HCT116 (cell line): ENCODE results near the gene AFDN. TPM values are rescaled to one million over a fixed set of nuclear protein-coding genes. Genes with fewer than 3 reads are reported as not detected.

Experiments used
- ATAC-seq: fragments of 200-7000 bp; cut with Tn5 transposase; 2 replicates; pipeline ENCODE4 v1.9.1; 2020; ENCODE audit warnings: mild to moderate bottlenecking, moderate library complexity
- BruUV-seq: library from RNA; stranded (reverse); fragments of 400-500 nt; replicated peaks from 2 replicates; lab custom pipeline; 2021; lab: Mats Ljungman, UMichigan
- CTCF ChIA-PET: fragments of 300-600 bp; sonication (Branson Sonifier 250); formaldehyde crosslinking; loops from one replicate; lab custom pipeline; 2021; ENCODE audit warnings: antibody characterized with exemption; lab: Charles Lee
- POLR2A ChIA-PET: fragments of 300-600, 350-600 bp; sonication (Branson Sonifier 250); formaldehyde crosslinking; loops from one replicate; lab custom pipeline; 2021; ENCODE audit warnings: antibody characterized with exemption; lab: Charles Lee
- RAD21 ChIA-PET, 2 experiments: fragments of 300-600 bp; sonication (Branson Sonifier 250); formaldehyde crosslinking; loops; one replicate each; lab custom pipeline; 2023; ENCODE audit warnings: low total read pairs in 2 of 2; ENCODE audit not compliant: uncharacterized antibody in 2 of 2, unreplicated experiment in 2 of 2, low non-redundant PET in 1 of 2; lab: Charles Lee
- DNase-seq: peaks from one replicate; pipeline ENCODE4 v3.0.0-alpha.2; 2010; ENCODE audit warnings: low read depth, low spot score
- H2AFZ ChIP-seq: fragments of 200-600 bp; shearing (Covaris generic), sonication (generic); 2 replicates; pipeline ENCODE4 v1.6.1; 2017; ENCODE audit warnings: low read depth, mixed run types, mixed read lengths, antibody characterized with exemption, low read length; ENCODE audit not compliant: poor library complexity, severe bottlenecking
- H3K27ac ChIP-seq: 2 replicates; pipeline ENCODE4 v1.5.1; 2012; ENCODE audit warnings: low read depth, low read length
- H3K27me3 ChIP-seq: fragments of 200-600 bp; sonication (generic); 2 replicates; pipeline ENCODE4 v1.6.1; 2016; ENCODE audit warnings: mixed run types, low read length, mixed read lengths; ENCODE audit not compliant: insufficient read depth
- H3K36me3 ChIP-seq, 2 experiments: fragments of 200-500 bp in 1 of 2; fragments of 200-600 bp in 1 of 2; sonication (Bioruptor generic) in 1 of 2; sonication (generic) in 1 of 2; 2 replicates each; pipeline versions ENCODE4 v1.5.1 to v1.6.1; 2014 to 2016; ENCODE audit warnings: low read length in 2 of 2, inconsistent platforms in 1 of 2, mixed read lengths in 1 of 2, mixed run types in 1 of 2; ENCODE audit not compliant: insufficient read depth in 2 of 2, control insufficient read depth in 1 of 2
- H3K4me1 ChIP-seq, 2 experiments: fragments of 200-600 bp in 1 of 2; sonication (generic) in 1 of 2; 2 replicates each; pipeline versions ENCODE4 v1.5.1 to v1.6.1; 2012 to 2017; ENCODE audit warnings: low read length in 2 of 2, inconsistent platforms in 1 of 2, mild to moderate bottlenecking in 1 of 2, mixed read lengths in 1 of 2, mixed run types in 1 of 2, moderate library complexity in 1 of 2; ENCODE audit not compliant: insufficient read depth in 2 of 2, control insufficient read depth in 1 of 2
- H3K4me2 ChIP-seq: fragments of 200-600 bp; sonication (generic); 2 replicates; pipeline ENCODE4 v1.6.1; 2017; ENCODE audit warnings: mixed run types, low read length, mixed read lengths
- H3K4me3 ChIP-seq, 2 experiments: fragments of 200-600 bp in 1 of 2; sonication (generic) in 1 of 2; replicated peaks in 1 of 2; 2 replicates each; pipeline ENCODE4 v1.5.1; 2011 to 2016; ENCODE audit warnings: low read length in 2 of 2, control low read depth in 1 of 2, low read depth in 1 of 2, mild to moderate bottlenecking in 1 of 2, mixed read lengths in 1 of 2, mixed run types in 1 of 2
- H3K79me2 ChIP-seq: fragments of 200-600 bp; sonication (generic); 2 replicates; pipeline ENCODE4 v1.6.1; 2017; ENCODE audit warnings: mild to moderate bottlenecking, mixed run types, low read length, moderate library complexity, mixed read lengths; ENCODE audit not compliant: insufficient read depth
- H3K9ac ChIP-seq: fragments of 200-600 bp; sonication (generic); 2 replicates; pipeline ENCODE4 v1.6.1; 2016; ENCODE audit warnings: low read length, mixed read lengths
- H3K9me2 ChIP-seq: fragments of 200-600 bp; sonication (generic), shearing (Covaris generic); 2 replicates; pipeline ENCODE4 v1.6.1; 2017; ENCODE audit warnings: mixed run types, mild to moderate bottlenecking, moderate library complexity; ENCODE audit not compliant: insufficient read depth
- H3K9me3 ChIP-seq, 2 experiments: fragments of 200-500 bp in 1 of 2; fragments of 200-600 bp in 1 of 2; sonication (Bioruptor generic) in 1 of 2; sonication (generic) in 1 of 2; 2 replicates each; pipeline ENCODE4 v1.6.1; 2014 to 2017; ENCODE audit warnings: low read length in 2 of 2, mixed read lengths in 2 of 2, inconsistent platforms in 1 of 2, low read depth in 1 of 2, mild to moderate bottlenecking in 1 of 2, mixed run types in 1 of 2, moderate library complexity in 1 of 2; ENCODE audit not compliant: control insufficient read depth in 1 of 2, insufficient read depth in 1 of 2
- H4K20me1 ChIP-seq: fragments of 200-600 bp; sonication (generic), shearing (Covaris generic); 2 replicates; pipeline ENCODE4 v1.6.1; 2017; ENCODE audit warnings: mixed run types, mild to moderate bottlenecking, moderate library complexity; ENCODE audit not compliant: insufficient read depth
- CBX3 ChIP-seq: IDR thresholded peaks from 2 replicates; pipeline ENCODE4 v1.6.1; 2012; ENCODE audit warnings: low read depth
- CEBPB ChIP-seq: IDR thresholded peaks from 2 replicates; pipeline ENCODE4 v1.6.1; 2012; ENCODE audit warnings: low read depth
- ELF1 ChIP-seq: IDR thresholded peaks from 2 replicates; pipeline ENCODE4 v1.6.1; 2012; ENCODE audit warnings: low read depth, borderline replicate concordance
- EZH2 ChIP-seq: fragments of 200-600 bp; sonication (generic); IDR thresholded peaks from 2 replicates; pipeline ENCODE4 v1.6.1; 2017; ENCODE audit warnings: antibody characterized with exemption, mixed run types
- EZH2phosphoT487 ChIP-seq: fragments of 200-600 bp; IDR thresholded peaks from 2 replicates; pipeline ENCODE4 v1.6.1; 2018; ENCODE audit warnings: antibody characterized with exemption, borderline replicate concordance
- POLR2A ChIP-seq: IDR thresholded peaks from 2 replicates; pipeline ENCODE4 v1.7.0; 2011; ENCODE audit warnings: borderline replicate concordance; ENCODE audit not compliant: insufficient read depth, insufficient read length; ENCODE audit errors: extremely low read depth
- POLR2AphosphoS5 ChIP-seq: IDR thresholded peaks from 2 replicates; pipeline ENCODE4 v1.6.1; 2011; ENCODE audit warnings: mild to moderate bottlenecking, low read depth, low read length, moderate library complexity
- RAD21 ChIP-seq: IDR thresholded peaks from 2 replicates; pipeline ENCODE4 v1.6.1; 2012; ENCODE audit warnings: low read depth, mild to moderate bottlenecking
- SRF ChIP-seq: IDR thresholded peaks from 2 replicates; pipeline ENCODE4 v1.6.1; 2012; ENCODE audit warnings: low read depth
- TCF7L2 ChIP-seq: IDR thresholded peaks from 2 replicates; pipeline ENCODE4 v1.7.0; 2011; ENCODE audit warnings: borderline replicate concordance, inconsistent platforms; ENCODE audit not compliant: insufficient read depth, insufficient read length; ENCODE audit errors: extremely low read depth
- YY1 ChIP-seq: IDR thresholded peaks from 2 replicates; pipeline ENCODE4 v1.6.1; 2011; ENCODE audit warnings: low read length, low read depth, moderate library complexity, mild to moderate bottlenecking; ENCODE audit not compliant: insufficient replicate concordance; ENCODE audit errors: extremely low read depth
- ZFX ChIP-seq: fragments of 450-650 bp; IDR thresholded peaks from 2 replicates; pipeline ENCODE4 v1.6.1; 2017
- intact Hi-C: fragments of 100-400 bp; cut with micrococcal nuclease; formaldehyde crosslinking; loops from 2 replicates; pipeline ENCODE4 v1.10.0; 2022
- total RNA-seq: library from RNA; stranded (reverse); gene quantifications from one replicate; pipeline ENCODE4 v1.2.1, GENCODE V29; 2021; ENCODE audit not compliant: unreplicated experiment
- TF ChIP-seq, protein P1 (sequence below): IDR thresholded peaks from 2 replicates; pipeline ENCODE4 v1.6.1; 2012; ENCODE audit warnings: low read depth

The AFDN gene
- total RNA-seq, 1 experiment from 2014 or later: 59.4 TPM

DNA sequence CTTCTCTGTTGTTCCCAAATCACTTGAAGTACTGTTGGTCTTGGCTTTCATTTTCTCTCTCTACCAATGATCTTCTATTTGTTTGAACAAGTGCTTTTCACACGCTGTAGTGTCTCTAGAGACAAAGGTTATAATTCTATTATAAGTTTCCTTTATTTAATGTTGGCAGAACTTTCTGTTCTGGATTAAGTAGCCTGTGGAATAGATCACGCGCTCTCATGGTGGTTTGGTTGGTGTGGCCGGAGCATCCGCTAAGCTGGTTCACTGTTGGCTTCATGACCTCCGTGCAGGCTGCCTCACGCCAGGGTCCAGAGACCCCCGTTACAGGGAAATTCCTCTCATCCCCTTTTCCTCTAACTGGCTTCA is 139.8 kb downstream of the AFDN start:
- Histone ChIP-seq H3K9me3 (no peaks in the 10 kb centered on the region), H3K27ac (no peak overlapping the region), H3K9ac (no peak overlapping the region), H3K4me2 (no peak overlapping the region), H3K36me3 (peaks cover 7 to 25% of the 10 kb centered on the region in 2 experiments; a peak in 3 of 4 replicates), H3K27me3 (no peaks in the 10 kb centered on the region), H2AFZ (no peak overlapping the region), H3K79me2 (no peaks in the 10 kb centered on the region), H3K4me1 (no peaks in the 10 kb centered on the region), H3K9me2 (no peaks in the 10 kb centered on the region), H4K20me1 (no peaks in the 10 kb centered on the region), H3K4me3 (no peak overlapping the region)
- POLR2A ChIA-PET: no interaction called here
- intact Hi-C loops: loop anchor here (5.0 kb wide), 1 partner anchor 464 kb away; no protein-coding TSS in a partner anchor
- TF ChIP-seq YY1 (no peak), ZFX (no peak), POLR2AphosphoS5 (no peak), EZH2 (no peak), CEBPB (no peak), RAD21 (no peak), CBX3 (no peak), POLR2A (no peak), SRF (no peak), ELF1 (no peak), TCF7L2 (no peak), EZH2phosphoT487 (no peak)
- TF ChIP-seq, protein P1, sequence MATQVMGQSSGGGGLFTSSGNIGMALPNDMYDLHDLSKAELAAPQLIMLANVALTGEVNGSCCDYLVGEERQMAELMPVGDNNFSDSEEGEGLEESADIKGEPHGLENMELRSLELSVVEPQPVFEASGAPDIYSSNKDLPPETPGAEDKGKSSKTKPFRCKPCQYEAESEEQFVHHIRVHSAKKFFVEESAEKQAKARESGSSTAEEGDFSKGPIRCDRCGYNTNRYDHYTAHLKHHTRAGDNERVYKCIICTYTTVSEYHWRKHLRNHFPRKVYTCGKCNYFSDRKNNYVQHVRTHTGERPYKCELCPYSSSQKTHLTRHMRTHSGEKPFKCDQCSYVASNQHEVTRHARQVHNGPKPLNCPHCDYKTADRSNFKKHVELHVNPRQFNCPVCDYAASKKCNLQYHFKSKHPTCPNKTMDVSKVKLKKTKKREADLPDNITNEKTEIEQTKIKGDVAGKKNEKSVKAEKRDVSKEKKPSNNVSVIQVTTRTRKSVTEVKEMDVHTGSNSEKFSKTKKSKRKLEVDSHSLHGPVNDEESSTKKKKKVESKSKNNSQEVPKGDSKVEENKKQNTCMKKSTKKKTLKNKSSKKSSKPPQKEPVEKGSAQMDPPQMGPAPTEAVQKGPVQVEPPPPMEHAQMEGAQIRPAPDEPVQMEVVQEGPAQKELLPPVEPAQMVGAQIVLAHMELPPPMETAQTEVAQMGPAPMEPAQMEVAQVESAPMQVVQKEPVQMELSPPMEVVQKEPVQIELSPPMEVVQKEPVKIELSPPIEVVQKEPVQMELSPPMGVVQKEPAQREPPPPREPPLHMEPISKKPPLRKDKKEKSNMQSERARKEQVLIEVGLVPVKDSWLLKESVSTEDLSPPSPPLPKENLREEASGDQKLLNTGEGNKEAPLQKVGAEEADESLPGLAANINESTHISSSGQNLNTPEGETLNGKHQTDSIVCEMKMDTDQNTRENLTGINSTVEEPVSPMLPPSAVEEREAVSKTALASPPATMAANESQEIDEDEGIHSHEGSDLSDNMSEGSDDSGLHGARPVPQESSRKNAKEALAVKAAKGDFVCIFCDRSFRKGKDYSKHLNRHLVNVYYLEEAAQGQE: no peak
- DNase-seq (no peak), ATAC-seq (no peak)
- BruUV-seq: no TSS peak
- RAD21 ChIA-PET: no interaction called here
- CTCF ChIA-PET: no interaction called here
